ENCODE measurements around the gene CDKAL1.
"Not testable (repeated sequence)": the region's sequence is repeated elsewhere in the genome, so short reads cannot be mapped to it uniquely, and the experiment has no call there.

Gene CDKAL1

GRCh38 chr6:20885076-20885475 is 350.8 kb downstream of the CDKAL1 start:
- no peak for DNase-seq

- DNase-seq = no peak
Observed at GRCh38 chr6:20891161-20891560, 356.9 kb downstream of the CDKAL1 start.

GRCh38 chr6:20892365-20892764 is 358.1 kb downstream of the CDKAL1 start:
- no peak for DNase-seq

- DNase-seq = no peak
Observed at GRCh38 chr6:20893412-20893811, 359.2 kb downstream of the CDKAL1 start.

- no peak for DNase-seq
Observed at GRCh38 chr6:20900389-20901160, 366.3 kb downstream of the CDKAL1 start.

- no peak for DNase-seq
Observed at GRCh38 chr6:20905377-20905776, 371.1 kb downstream of the CDKAL1 start.

- no peak for DNase-seq
Observed at GRCh38 chr6:20906945-20907344, 372.7 kb downstream of the CDKAL1 start.

GRCh38 chr6:20907486-20908071 is 373.3 kb downstream of the CDKAL1 start:
- no peak for DNase-seq

- no peak for DNase-seq
Observed at GRCh38 chr6:20909621-20910020, 375.4 kb downstream of the CDKAL1 start.

GRCh38 chr6:20911712-20912111 is 377.5 kb downstream of the CDKAL1 start:
- no peak for DNase-seq

- no peak for DNase-seq
Observed at GRCh38 chr6:20915156-20915555, 380.9 kb downstream of the CDKAL1 start.

- DNase-seq = no peak
Observed at GRCh38 chr6:20915626-20916025, 381.4 kb downstream of the CDKAL1 start.

- DNase-seq = no peak
Observed at GRCh38 chr6:20916086-20916485, 381.8 kb downstream of the CDKAL1 start.

GRCh38 chr6:20918868-20919267 is 384.6 kb downstream of the CDKAL1 start:
- DNase-seq = no peak

- no peak for DNase-seq
Observed at GRCh38 chr6:20919677-20920385, 385.6 kb downstream of the CDKAL1 start.

GRCh38 chr6:20921578-20921977 is 387.3 kb downstream of the CDKAL1 start:
- no peak for DNase-seq

GRCh38 chr6:20922743-20923142 is 388.5 kb downstream of the CDKAL1 start:
- no peak for DNase-seq

GRCh38 chr6:20924094-20924493 is 389.8 kb downstream of the CDKAL1 start:
- not testable (repeated sequence) for DNase-seq

- no peak for DNase-seq
Observed at GRCh38 chr6:20924911-20925543, 390.8 kb downstream of the CDKAL1 start.

GRCh38 chr6:20927130-20927860 is 393.0 kb downstream of the CDKAL1 start:
- no peak for DNase-seq

- DNase-seq = no peak
Observed at GRCh38 chr6:20929283-20929682, 395.0 kb downstream of the CDKAL1 start.

- DNase-seq = no peak
Observed at GRCh38 chr6:20931093-20931492, 396.8 kb downstream of the CDKAL1 start.

GRCh38 chr6:20931772-20932171 is 397.5 kb downstream of the CDKAL1 start:
- DNase-seq = no peak

All from fibroblast of skin of back (primary cell).